WTC11 (cell line): ENCODE data around the gene FGD6. TPM values are rescaled to one million over a fixed set of nuclear protein-coding genes. Genes with fewer than 3 reads are reported as not detected.
A peak's percentile ranks its signal among the peaks of the same experiment; 100 is the strongest.

Experiments
- AFF4 ChIP-seq: sonication (generic); formaldehyde crosslinking; IDR thresholded peaks from 2 replicates; pipeline ENCODE4 v1.8.1; 2023; ENCODE audit warnings: mild to moderate bottlenecking, missing genetic modification reagents, borderline replicate concordance
- ETV6 ChIP-seq: sonication (generic); formaldehyde crosslinking; IDR thresholded peaks from 2 replicates; pipeline ENCODE4 v1.8.1; 2022; ENCODE audit warnings: mild to moderate bottlenecking, missing genetic modification reagents
- FOXJ3 ChIP-seq: sonication (generic); formaldehyde crosslinking; IDR thresholded peaks from 2 replicates; pipeline ENCODE4 v1.9.0; 2021; ENCODE audit warnings: missing genetic modification reagents, mild to moderate bottlenecking, borderline replicate concordance
- FOXK1 ChIP-seq: sonication (generic); formaldehyde crosslinking; IDR thresholded peaks from 2 replicates; pipeline ENCODE4 v1.8.0; 2022; ENCODE audit warnings: mild to moderate bottlenecking, moderate library complexity, missing genetic modification reagents
- FOXP1 ChIP-seq: sonication (generic); formaldehyde crosslinking; IDR thresholded peaks from 2 replicates; pipeline ENCODE4 v1.8.0; 2022; ENCODE audit warnings: missing genetic modification reagents, mild to moderate bottlenecking, moderate library complexity, borderline replicate concordance
- GABPB1 ChIP-seq: sonication (generic); formaldehyde crosslinking; IDR thresholded peaks from 2 replicates; pipeline ENCODE4 v1.8.1; 2023; ENCODE audit warnings: mild to moderate bottlenecking, missing genetic modification reagents
- MAX ChIP-seq: sonication (generic); formaldehyde crosslinking; IDR thresholded peaks from 2 replicates; pipeline ENCODE4 v1.8.0; 2022; ENCODE audit warnings: mild to moderate bottlenecking, missing genetic modification reagents
- OVOL2 ChIP-seq: fragments of 250-450 bp; sonication (Bioruptor Pico); IDR thresholded peaks from 2 replicates; pipeline ENCODE4 v1.9.0; 2021; ENCODE audit warnings: mild to moderate bottlenecking, borderline replicate concordance
- PREB ChIP-seq: sonication (generic); formaldehyde crosslinking; IDR thresholded peaks from 2 replicates; pipeline ENCODE4 v1.8.1; 2022; ENCODE audit warnings: mild to moderate bottlenecking, missing genetic modification reagents, moderate library complexity, borderline replicate concordance
- SMAD3 ChIP-seq: sonication (generic); formaldehyde crosslinking; IDR thresholded peaks from 2 replicates; pipeline ENCODE4 v1.8.0; 2022; ENCODE audit warnings: missing genetic modification reagents, mild to moderate bottlenecking, borderline replicate concordance
- SMAD4 ChIP-seq: sonication (generic); formaldehyde crosslinking; IDR thresholded peaks from 2 replicates; pipeline ENCODE4 v1.8.0; 2022; ENCODE audit warnings: mild to moderate bottlenecking, missing genetic modification reagents
- ZMAT4 ChIP-seq: fragments of 250-450 bp; sonication (Bioruptor Pico); IDR thresholded peaks from 2 replicates; pipeline ENCODE4 v1.9.0; 2021; ENCODE audit warnings: mild to moderate bottlenecking
- ZNF138 ChIP-seq: sonication (generic); formaldehyde crosslinking; conservative IDR thresholded peaks from 2 replicates; pipeline ENCODE4 v1.8.1; 2022; ENCODE audit warnings: mild to moderate bottlenecking, moderate library complexity, missing genetic modification reagents
- ZNF263 ChIP-seq: sonication (generic); formaldehyde crosslinking; IDR thresholded peaks from 2 replicates; pipeline ENCODE4 v1.8.1; 2022; ENCODE audit warnings: low read depth, mild to moderate bottlenecking, moderate library complexity, missing genetic modification reagents
- total RNA-seq: library from RNA; stranded (reverse); gene quantifications from 3 replicates; pipeline ENCODE4 v1.2.3, GENCODE V29; 2021
- TF ChIP-seq, protein P1 (sequence below): fragments of 200-600 bp; IDR thresholded peaks from 2 replicates; pipeline ENCODE4 v1.8.0; 2022; ENCODE audit warnings: antibody characterized with exemption
- TF ChIP-seq, protein P2 (sequence below): fragments of 250-450 bp; sonication (Bioruptor Pico); conservative IDR thresholded peaks from 2 replicates; pipeline ENCODE4 v1.9.0; 2021; ENCODE audit warnings: mild to moderate bottlenecking
- TF ChIP-seq, protein P3 (sequence below): sonication (generic); formaldehyde crosslinking; IDR thresholded peaks from 2 replicates; pipeline ENCODE4 v1.8.0; 2022; ENCODE audit warnings: missing genetic modification reagents

FGD6 gene
- total RNA-seq, 1 experiment from 2014 or later = 28.2 TPM

DNA sequence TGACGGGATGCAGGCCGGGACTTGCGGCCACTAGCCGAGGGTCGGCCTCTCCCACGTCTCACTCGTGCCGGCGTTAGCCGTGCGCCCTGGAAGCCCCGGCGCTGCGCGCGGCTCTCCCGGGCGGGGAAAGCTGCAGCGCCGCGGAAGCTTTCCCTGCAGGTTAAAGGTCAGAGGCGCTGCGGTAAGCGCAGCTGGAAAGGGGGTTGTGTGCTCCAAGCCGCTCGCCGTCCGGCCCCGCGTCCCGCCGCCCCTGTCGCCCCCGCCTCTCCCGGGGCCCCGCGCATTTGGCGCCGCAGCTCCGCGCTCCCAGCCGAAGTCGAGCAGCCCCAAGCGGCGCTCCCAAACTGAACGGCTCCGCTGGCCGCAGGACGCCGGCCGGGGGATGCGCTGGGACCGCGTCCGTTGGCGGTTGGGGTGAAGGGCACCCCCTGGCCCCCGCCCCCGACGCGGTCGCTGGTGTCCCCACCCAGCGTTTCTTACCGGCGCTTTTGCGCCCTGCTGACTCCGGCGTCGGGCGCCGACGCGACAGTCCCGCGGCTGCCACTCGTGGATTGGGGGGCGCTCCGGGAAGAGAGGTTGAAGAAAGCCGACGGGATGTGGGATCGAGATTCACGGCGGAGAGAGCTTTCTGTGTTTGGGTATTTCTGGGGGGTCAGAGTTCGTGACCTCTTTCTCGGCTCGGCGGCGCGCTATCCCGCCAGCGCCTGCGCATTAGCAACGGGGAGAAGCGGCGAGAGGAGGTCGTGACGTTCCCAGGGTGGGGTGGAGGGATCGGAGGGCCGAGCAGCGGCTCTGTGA, 144.2 kb downstream of the FGD6 start, which contains the start of gene NR2C1 (continued):
- TF ChIP-seq SMAD4 (CRISPR knock-in tag) (0 out of 2 replicates have a peak, but pooled peaks have one; percentile 43), ZNF263 (peak; percentile 26; the same call in 1 of the 2 replicates), PREB (CRISPR knock-in tag) (peak; percentile 28; the same call in 1 of the 2 replicates), ETV6 (CRISPR knock-in tag) (peak; percentile 66; the same call in 1 of the 2 replicates), OVOL2 (CRISPR knock-in tag) (no peak), FOXK1 (peak; percentile 87), ZNF138 (CRISPR knock-in tag) (no peak), FOXP1 (0 out of 2 replicates have a peak, but pooled peaks have one; percentile 21), ZMAT4 (no peak), GABPB1 (peak; percentile 45; the same call in 1 of the 2 replicates), FOXJ3 (CRISPR knock-in tag) (no peak), SMAD3 (no peak), AFF4 (CRISPR knock-in tag) (no peak), MAX (CRISPR knock-in tag) (0 out of 2 replicates have a peak, but pooled peaks have one; percentile 11)
- TF ChIP-seq, protein P1, sequence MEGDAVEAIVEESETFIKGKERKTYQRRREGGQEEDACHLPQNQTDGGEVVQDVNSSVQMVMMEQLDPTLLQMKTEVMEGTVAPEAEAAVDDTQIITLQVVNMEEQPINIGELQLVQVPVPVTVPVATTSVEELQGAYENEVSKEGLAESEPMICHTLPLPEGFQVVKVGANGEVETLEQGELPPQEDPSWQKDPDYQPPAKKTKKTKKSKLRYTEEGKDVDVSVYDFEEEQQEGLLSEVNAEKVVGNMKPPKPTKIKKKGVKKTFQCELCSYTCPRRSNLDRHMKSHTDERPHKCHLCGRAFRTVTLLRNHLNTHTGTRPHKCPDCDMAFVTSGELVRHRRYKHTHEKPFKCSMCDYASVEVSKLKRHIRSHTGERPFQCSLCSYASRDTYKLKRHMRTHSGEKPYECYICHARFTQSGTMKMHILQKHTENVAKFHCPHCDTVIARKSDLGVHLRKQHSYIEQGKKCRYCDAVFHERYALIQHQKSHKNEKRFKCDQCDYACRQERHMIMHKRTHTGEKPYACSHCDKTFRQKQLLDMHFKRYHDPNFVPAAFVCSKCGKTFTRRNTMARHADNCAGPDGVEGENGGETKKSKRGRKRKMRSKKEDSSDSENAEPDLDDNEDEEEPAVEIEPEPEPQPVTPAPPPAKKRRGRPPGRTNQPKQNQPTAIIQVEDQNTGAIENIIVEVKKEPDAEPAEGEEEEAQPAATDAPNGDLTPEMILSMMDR = no peak; the same call in 1 of the 2 replicates
- TF ChIP-seq, protein P2, sequence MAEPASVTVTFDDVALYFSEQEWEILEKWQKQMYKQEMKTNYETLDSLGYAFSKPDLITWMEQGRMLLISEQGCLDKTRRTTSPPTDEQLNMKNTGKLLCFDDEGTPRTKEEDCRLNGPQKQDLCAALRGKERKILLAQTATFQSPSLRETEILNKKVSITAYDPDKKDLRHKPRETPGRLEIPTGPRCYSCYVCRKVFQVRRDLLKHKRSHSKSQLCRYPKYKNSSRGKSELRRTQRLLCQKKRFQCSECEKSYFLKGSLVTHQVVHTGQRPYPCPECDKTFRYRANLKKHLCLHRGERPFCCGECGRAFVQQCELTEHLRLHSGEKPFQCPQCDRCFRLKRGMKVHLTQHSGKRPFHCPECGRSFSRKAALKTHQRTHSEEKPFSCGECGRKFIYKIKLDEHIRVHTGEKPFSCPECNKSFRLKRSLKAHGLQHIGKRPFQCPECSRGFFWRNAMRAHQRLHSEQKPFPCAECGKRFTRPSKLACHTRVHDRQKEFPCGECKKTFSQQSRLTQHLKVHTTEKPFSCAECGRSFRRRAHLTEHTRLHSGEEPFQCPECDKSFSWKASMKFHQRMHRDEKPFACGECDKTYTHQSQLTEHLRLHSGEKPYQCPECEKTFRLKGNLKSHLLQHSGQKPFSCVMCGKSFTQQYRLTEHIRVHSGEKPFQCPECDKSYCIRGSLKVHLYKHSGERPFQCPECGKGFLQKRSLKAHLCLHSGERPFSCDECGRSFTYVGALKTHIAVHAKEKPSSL (CRISPR knock-in tag) = no peak
- TF ChIP-seq, protein P3, sequence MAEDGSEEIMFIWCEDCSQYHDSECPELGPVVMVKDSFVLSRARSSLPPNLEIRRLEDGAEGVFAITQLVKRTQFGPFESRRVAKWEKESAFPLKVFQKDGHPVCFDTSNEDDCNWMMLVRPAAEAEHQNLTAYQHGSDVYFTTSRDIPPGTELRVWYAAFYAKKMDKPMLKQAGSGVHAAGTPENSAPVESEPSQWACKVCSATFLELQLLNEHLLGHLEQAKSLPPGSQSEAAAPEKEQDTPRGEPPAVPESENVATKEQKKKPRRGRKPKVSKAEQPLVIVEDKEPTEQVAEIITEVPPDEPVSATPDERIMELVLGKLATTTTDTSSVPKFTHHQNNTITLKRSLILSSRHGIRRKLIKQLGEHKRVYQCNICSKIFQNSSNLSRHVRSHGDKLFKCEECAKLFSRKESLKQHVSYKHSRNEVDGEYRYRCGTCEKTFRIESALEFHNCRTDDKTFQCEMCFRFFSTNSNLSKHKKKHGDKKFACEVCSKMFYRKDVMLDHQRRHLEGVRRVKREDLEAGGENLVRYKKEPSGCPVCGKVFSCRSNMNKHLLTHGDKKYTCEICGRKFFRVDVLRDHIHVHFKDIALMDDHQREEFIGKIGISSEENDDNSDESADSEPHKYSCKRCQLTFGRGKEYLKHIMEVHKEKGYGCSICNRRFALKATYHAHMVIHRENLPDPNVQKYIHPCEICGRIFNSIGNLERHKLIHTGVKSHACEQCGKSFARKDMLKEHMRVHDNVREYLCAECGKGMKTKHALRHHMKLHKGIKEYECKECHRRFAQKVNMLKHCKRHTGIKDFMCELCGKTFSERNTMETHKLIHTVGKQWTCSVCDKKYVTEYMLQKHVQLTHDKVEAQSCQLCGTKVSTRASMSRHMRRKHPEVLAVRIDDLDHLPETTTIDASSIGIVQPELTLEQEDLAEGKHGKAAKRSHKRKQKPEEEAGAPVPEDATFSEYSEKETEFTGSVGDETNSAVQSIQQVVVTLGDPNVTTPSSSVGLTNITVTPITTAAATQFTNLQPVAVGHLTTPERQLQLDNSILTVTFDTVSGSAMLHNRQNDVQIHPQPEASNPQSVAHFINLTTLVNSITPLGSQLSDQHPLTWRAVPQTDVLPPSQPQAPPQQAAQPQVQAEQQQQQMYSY = 0 out of 2 replicates have a peak, but pooled peaks have one; percentile 1
